Measurements from ENCODE around the gene ABCC10.
A peak's percentile ranks its signal among the peaks of the same experiment; 100 is the strongest.
"Not testable (repeated sequence)": the region's sequence is repeated elsewhere in the genome, so short reads cannot be mapped to it uniquely, and the experiment has no call there.

ABCC10 gene, protein sequence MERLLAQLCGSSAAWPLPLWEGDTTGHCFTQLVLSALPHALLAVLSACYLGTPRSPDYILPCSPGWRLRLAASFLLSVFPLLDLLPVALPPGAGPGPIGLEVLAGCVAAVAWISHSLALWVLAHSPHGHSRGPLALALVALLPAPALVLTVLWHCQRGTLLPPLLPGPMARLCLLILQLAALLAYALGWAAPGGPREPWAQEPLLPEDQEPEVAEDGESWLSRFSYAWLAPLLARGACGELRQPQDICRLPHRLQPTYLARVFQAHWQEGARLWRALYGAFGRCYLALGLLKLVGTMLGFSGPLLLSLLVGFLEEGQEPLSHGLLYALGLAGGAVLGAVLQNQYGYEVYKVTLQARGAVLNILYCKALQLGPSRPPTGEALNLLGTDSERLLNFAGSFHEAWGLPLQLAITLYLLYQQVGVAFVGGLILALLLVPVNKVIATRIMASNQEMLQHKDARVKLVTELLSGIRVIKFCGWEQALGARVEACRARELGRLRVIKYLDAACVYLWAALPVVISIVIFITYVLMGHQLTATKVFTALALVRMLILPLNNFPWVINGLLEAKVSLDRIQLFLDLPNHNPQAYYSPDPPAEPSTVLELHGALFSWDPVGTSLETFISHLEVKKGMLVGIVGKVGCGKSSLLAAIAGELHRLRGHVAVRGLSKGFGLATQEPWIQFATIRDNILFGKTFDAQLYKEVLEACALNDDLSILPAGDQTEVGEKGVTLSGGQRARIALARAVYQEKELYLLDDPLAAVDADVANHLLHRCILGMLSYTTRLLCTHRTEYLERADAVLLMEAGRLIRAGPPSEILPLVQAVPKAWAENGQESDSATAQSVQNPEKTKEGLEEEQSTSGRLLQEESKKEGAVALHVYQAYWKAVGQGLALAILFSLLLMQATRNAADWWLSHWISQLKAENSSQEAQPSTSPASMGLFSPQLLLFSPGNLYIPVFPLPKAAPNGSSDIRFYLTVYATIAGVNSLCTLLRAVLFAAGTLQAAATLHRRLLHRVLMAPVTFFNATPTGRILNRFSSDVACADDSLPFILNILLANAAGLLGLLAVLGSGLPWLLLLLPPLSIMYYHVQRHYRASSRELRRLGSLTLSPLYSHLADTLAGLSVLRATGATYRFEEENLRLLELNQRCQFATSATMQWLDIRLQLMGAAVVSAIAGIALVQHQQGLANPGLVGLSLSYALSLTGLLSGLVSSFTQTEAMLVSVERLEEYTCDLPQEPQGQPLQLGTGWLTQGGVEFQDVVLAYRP (N-terminal part only)

GRCh38 chr6:43427406-43428111 lies at the start of gene ABCC10:
Gene ABCC10 (plus strand): TSS chr6:43427541. CDS start chr6:43427979, 438 bp downstream.
- peak; percentile 94 to 97 (median 97) for DNase-seq

DNA sequence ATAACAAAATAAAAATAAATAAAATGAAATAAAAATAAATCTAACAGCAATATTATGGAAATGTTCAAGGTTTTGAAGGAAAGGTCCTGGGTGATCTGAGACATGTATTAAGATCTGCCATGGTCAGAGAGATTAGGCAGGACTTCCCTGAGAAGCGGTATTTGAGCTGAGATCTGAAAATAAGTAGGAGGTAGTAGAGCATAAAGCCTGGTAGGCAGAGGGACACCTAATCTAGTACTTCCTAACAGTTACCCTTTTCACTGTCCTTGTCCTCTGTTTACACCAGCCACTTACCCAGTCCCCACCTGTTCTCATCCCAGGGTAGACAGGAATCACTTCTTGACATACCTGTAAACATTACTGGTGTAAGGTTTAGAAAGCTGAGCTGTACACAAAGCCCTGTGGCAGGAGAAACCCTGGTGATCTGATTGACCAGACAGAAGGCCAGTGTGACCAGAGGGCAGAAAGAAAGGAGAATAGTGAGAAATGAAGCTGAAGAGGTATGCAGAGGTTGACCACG lies 49.6 kb upstream of the ABCC10 start:
- DNase-seq, result no peak

DNA sequence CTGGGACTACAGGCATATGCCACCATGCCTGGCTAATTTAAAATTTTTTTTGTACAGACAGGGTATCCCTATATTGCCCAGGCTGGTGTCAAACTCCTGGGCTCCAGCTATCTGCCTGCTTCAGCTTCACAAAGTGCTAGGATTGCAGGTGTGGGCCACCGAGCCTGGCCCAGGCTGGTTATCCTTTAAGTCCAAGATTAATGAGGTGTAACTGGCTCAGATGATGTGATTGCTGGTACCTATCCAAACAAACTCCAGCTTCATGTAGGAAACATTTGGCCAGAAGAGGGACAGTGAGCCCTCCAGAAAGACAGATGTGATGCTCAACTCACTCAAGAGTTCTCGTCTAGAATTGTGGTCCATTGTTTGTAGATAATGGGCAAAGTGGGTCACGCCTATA lies 48.7 kb upstream of the ABCC10 start:
- no peak for DNase-seq

DNA sequence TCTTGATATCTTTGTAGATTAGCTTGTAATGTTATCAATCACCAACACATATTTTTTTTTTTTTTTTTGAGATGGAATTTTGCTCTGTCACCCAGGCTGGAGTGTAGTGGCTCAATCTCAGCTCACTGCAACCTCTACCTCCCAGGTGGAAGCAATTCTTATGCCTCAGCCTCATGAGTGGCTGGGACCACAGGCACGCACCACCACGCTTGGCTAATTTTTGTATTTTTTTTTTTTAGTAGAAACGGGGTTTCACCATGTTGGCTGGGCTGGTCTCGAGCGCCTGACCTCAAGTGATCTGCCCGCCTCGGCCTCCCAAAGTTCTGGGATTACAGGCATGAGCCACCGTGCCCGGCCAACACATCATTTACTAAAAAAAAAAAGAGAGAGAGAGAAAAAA lies 46.5 kb upstream of the ABCC10 start:
- DNase-seq, result not testable (repeated sequence)

- peak; percentile 39 to 70 (median 63) for DNase-seq
Observed at GRCh38 chr6:43383021-43383667, 44.2 kb upstream of the ABCC10 start.

DNA sequence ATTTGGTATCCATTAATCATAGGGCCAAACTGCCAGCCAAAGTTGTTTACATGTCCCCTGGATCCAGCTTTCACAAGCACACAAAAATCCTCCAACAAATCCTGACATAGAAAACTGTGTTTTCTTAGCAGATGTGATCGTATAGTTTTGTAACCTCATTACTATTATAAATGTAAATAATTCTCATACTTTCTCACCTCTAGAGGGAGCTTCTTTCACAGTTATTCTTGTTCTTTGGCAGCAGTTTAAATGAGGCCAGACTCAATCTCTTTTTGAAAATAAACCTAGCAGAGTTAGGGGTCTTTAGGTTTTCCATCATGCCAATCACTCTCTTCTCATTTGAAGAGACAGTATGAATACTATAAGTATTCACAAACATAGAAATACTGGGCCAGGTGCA lies 40.8 kb upstream of the ABCC10 start:
- peak in 2 of 3 donors; percentile 59 to 72 for DNase-seq

DNA sequence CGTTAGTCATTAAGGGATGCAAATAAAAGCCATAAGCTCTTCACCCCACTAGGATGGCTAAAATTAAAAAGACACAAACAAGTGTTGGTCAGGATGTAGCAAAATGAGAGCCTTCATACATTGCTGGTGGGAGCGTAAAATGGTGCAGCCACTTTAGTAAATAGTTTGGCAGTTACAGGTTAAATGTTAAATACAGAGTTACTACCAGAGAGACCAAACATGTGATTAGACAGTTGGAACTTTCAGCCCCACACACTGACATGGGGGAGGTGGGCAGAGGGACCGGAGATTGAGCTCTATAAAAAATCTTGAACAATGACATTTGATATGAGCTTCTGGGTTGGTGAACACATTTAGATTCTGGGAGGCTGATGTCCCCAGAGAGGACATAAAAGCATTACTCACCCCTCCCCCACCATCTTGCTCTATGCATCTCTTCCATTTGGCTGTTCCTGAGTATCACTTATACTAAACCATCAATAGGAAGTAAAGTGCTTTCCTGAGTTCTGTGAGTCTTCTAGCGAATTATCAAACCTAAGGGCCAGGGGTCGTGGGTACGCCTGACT lies 37.5 kb upstream of the ABCC10 start:
- no peak for DNase-seq

- not testable (repeated sequence) for DNase-seq
Observed at GRCh38 chr6:43390753-43391439, 36.4 kb upstream of the ABCC10 start.

GRCh38 chr6:43391440-43392031 lies 35.8 kb upstream of the ABCC10 start:
- DNase-seq, result no peak

DNA sequence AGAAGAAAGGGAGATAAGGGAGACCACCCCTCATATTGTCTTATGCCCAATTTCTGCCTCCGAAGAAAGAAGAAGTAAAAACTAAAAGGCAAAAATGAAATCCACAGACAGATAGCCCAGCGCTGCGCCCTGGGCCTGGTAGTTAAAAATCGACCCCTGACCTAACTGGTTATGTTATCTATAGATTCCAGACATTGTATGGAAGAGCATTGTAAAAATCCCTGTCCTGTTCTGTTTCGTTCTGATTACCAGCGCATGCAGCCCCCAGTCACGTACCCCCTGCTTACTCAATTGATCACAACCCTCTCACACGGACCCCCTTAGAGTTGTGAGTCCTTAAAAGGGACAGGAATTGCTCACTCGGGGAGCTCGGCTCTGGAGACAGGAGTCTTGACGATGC lies 34.2 kb upstream of the ABCC10 start:
- DNase-seq, result not testable (repeated sequence)

DNA sequence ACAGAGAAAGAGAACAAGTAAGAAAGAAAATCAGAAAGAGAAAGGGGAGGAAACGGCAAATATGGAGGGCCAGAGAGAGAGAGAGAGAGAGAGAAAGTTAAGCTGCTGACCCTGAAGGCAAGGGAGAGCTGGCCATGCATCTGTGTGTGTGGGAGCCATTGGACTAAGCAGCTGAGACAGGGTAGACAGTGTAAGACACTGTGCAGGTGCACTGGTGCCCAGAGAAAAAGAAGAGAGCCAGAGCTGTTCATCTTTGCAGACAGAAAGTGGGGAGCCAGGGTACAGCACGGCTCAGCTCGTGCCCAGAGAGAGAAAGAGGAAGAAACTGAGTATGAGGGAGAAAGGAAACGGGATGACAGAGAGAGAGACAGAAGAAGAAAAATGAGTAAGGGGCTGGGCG lies 33.7 kb upstream of the ABCC10 start:
- peak; percentile 38 to 49 (median 41) for DNase-seq

DNA sequence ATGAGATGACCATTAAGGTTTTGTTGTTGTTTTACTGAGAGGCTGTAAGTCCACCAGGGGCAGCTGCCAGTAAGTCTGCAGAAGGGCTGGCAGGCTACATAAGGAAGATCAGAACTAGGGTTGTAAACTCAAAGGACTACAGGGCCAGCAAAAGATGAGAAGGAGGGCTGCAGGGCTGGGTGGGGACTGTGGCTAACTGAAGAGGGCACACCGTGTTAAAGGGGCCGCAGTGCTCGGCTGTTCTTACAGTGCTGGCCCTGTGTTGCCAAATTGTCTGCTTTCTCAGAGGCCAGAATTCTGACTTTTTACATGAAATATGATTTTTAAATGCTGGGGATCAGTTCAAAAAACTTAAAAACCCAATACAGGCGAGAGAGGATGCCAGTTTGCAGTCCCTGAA lies 32.4 kb upstream of the ABCC10 start:
- no peak for DNase-seq

GRCh38 chr6:43395776-43396175 lies 31.6 kb upstream of the ABCC10 start:
- peak in 2 of 3 donors; percentile 14 to 41 for DNase-seq

GRCh38 chr6:43396408-43397149 lies 30.8 kb upstream of the ABCC10 start:
- no peak for DNase-seq

DNA sequence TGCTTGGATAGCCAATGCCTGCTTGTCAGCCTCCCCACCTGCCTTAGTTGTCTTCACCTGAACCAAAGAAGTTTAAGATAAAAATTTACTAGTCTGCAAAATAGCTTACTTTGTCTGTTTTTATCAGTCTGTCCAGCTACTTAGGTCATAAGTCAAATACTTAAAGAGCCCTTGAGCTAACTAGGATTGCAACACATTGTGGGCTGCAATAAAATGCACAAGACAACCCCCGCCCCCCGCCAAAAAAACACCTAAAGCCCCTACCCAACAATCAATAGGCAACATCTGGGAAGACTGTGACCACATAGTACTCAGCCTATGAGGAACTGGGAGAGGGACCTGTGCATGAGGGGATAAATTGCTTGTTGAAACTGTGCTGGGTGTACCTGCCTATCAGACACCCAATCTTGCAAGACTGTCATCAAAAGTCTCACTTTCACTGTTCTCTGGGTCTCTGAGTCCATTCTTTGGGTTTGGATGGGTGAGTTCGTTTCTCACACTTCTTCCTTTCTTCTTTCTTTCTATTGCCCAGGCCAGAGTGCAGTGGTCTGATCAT lies 27.3 kb upstream of the ABCC10 start:
- DNase-seq, result no peak

DNA sequence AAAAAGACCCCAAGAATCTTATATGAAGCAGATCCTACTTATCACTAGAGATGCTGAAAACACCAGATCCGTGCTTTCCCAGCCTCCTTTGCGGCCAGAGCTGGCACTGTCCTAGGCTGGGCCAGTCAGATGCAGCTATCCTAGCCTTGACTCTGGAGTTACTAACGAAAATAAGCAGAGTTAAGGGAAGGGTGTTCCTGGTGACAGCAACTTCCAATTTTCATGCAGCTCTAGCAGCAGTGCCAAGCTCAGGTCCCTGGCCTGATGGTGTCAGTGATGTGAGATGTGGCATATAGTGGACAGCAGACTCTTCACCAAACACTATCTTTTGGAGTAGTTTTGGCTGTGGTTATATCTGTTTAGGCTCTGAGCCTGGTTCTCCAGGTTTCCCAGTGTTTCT lies 25.6 kb upstream of the ABCC10 start:
- no peak for DNase-seq

DNA sequence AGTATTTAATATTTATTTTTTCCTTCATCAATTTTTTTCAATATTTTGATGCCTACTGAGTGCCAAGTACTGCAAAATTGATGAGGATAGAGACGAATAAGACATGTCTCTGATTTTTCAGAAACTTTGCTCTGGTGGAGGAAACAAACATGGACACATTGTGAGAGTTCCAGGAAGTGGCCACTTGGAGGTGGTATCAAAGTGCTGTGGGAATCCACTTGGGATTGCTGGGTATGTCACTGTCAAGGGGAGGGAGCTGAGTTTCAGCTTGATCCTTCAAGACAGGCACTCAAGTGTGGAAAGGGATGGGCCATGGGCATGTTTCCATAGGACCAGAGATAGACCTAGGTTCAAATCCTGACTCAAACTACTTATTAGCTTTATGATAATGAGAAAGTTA lies 24.5 kb upstream of the ABCC10 start:
- no peak for DNase-seq

- DNase-seq, result peak in 2 of 3 donors; percentile 23 to 50
Observed at GRCh38 chr6:43405354-43405753, 22.0 kb upstream of the ABCC10 start.

DNA sequence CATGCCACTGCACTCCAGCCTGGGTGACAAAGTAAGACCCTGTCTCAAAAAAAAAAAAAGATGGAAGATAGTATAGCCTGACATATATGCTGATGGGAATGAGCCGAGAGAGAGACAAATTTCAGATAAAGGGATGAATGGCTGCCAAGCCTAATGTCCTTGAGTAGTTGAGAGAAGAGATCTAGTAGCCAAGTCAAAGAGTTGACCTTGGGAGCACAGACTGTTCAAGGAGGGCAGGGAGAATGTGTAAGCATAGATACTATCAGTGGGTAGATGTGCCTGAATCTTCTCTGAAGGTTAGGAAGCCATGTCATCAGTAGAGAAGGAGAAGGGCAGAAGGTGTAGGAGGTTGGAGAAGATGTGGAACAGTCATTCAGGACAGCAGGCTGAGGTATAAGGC lies 20.0 kb upstream of the ABCC10 start:
- DNase-seq, result no peak
